HPDE6-E6E7 (cell line): ENCODE measurements around the gene MYH3.
"Not testable (repeated sequence)": the region's sequence is repeated elsewhere in the genome, so short reads cannot be mapped to it uniquely, and the experiment has no call there.

Experiments
- DNase-seq: peaks from one replicate; pipeline ENCODE4 v3.0.0; 2011; ENCODE audit warnings: missing footprints; ENCODE audit errors: extremely low spot score

Gene MYH3

GRCh38 chr17:10657148-10657547, at the start of gene MYH3:
TSS of gene MYH3 (minus strand) at chr17:10657309. CDS start at chr17:10655064, 2,245 bp downstream.
- no peak for DNase-seq

- no peak for DNase-seq
These were observed 48.6 kb upstream of the MYH3 start for GRCh38 chr17:10705727-10706126.

DNA sequence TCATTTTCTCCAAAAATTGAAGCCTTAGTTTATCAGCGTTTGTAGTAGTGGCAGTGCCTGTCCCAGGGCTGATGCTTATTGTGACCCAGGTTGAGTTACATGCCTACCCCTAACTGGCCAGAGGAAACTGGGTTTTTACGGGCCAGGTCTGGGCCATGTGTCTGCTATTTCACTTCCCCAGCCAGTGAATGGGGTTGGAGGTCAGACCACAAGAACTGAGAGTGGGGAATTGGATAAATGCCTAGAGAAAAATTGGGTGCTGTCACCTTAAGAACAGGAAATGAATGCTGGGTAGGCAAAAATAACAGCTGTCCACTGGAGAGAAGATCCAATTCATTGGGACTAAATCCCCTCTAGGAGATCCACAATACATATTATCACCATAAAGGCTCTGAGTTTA, 45.5 kb upstream of the MYH3 start:
- DNase-seq = no peak

- DNase-seq = no peak
These were observed 42.7 kb upstream of the MYH3 start for GRCh38 chr17:10699856-10700255.

DNA sequence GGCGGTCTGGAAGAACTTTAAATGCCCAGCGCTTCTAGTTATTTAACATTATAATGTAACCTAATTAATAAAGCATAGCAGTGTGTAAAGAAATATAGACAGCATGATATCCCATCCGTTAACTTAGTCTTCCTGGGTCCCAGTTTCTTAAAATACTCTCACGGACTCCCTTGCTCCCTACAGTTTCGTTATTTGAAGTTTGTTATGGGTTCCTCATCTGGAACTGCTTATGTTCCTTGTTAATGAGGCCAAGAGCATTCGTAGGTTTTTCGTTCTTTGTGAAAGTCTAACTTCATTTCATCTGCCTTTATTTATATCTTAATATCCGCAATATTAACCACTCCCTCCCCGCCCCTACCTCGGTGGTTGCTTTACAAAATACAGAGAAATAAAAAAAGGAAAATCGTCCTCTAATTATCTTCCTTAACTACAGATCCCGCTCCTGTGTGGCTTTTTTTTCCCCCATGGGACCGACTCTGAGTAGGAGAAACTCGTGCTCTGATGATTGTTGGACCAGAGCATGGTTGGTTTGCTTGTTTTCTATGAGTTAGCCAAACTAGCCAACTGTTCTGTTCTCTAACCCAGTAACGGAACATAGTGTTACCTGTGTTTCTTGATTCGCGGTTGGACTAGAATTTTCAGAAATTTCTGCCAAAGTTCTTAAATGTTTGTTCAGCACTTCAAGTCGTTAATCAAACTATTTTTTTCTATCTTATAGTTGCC, 41.1 kb upstream of the MYH3 start:
- DNase-seq = no peak

- DNase-seq = peak; percentile 79
These were observed 40.3 kb upstream of the MYH3 start, which contains the start of the genes ADPRM and SCO1 for GRCh38 chr17:10697092-10698081. TSS of gene ADPRM (plus strand) at chr17:10697594. CDS start at chr17:10704927, 7,333 bp downstream. TSS of gene SCO1 (minus strand) at chr17:10697533. CDS start at chr17:10697507, 26 bp downstream.

GRCh38 chr17:10695875-10696407, 38.8 kb upstream of the MYH3 start:
- DNase-seq = not testable (repeated sequence)

- DNase-seq = no peak
These were observed 30.4 kb upstream of the MYH3 start for GRCh38 chr17:10687499-10687898.

DNA sequence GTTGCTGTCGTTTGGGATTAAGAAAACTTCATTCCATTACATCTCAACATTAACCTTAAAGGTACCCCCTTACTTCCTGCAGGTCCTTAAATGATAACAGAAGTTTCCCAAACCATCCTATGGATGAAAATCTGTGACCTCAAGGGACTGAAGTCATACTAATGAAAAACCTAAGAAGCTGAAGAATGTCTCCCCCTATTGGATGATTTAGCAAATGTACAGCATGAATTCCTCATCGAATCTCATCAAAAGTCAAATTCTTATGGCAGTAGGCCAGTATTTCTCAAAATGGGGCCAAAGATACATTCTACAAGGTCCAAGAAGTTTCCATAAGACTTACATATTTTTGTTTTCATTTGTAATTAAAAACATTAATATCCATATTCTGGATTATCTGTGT, 26.7 kb upstream of the MYH3 start:
- no peak for DNase-seq

DNA sequence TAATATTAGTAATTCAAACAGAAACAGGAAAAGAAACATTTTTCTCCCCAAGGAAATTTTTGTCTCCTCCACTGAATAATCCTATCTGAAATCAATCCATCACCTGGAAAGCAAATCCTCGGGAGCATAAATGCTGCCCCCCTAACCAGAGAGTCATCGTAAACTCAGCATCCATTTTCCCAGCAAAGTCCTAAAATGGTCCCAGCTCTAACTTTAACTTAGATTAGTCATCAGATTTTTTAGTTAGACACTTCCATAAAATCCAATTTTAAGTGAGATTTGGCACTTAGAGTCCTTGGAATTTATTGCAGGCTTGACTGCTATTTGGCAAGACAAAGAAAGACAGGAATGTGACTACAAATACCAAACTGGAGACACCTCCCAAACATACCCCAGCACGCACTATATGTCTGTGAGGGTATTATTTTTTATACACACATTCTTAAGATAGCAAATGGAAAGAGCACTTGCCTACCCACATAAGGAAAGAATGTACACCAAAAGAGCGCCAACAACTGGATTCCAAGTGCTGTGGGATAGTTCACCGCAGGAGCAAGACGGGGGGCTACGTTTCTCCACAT, 24.8 kb upstream of the MYH3 start:
- DNase-seq = no peak

DNA sequence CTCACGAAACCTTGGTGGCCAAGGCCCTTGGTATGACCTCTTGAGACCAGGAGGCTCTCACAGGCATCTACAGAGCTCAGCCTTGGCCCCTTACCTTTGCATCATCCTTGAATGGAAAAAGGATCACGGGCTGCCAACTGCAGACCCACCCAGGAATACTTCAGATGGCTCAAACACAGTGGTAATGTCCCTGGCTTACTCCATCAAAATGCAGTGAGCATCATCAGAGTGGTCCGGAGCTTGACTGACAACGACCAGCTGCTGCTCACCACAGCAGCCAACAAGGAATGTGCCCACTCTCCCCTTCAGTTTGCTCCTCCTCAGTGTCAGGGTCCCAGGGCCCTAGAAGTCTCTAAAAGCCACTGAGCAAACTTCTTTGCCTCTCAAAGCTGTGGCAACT, 17.6 kb upstream of the MYH3 start:
- no peak for DNase-seq

- no peak for DNase-seq
These were observed 16.2 kb upstream of the MYH3 start for GRCh38 chr17:10673312-10673711.

- DNase-seq = no peak
These were observed 11.7 kb upstream of the MYH3 start for GRCh38 chr17:10668775-10669174.

DNA sequence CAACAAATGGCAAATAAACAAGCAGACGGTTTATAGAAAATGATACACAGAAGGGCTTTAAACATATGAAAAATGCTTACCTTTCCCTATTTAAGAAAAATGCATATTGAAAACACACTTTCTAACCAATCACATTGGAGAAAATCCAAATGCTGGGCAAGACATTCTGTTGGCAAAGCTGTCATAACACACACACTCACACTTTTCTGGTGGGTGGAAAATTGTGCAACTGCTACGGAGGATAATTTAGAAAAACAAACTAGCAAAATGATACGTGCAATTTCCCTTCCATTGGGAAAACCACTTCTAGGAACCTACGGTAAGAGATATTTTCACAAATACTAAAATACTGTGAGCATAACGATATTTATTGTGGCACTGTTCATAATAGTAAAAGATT, 9.8 kb upstream of the MYH3 start:
- no peak for DNase-seq

- no peak for DNase-seq
These were observed 7.5 kb upstream of the MYH3 start for GRCh38 chr17:10664571-10664970.

GRCh38 chr17:10663231-10663630, 6.1 kb upstream of the MYH3 start:
- DNase-seq = no peak

GRCh38 chr17:10661437-10661836, 4.3 kb upstream of the MYH3 start:
- no peak for DNase-seq

DNA sequence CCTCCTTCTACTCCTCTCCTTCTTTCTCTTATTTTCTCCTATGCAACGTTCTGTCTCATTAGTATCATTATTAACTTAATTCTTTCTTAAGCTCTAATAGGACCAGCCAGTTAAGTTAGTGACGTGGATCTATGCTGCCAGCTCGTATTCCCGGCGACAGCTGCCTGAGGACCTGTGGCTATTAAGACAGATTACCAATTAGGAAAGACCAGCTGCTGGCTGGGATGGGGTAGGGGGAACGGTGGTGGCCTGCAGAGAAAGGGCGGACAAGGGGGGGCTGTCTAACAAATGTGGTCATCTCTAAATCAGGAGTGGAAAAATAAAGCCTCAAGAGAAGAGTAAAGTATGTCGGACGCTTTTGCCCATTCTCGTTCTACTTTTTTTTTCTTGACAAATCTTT, 770 bp upstream of the MYH3 start:
- DNase-seq = no peak

DNA sequence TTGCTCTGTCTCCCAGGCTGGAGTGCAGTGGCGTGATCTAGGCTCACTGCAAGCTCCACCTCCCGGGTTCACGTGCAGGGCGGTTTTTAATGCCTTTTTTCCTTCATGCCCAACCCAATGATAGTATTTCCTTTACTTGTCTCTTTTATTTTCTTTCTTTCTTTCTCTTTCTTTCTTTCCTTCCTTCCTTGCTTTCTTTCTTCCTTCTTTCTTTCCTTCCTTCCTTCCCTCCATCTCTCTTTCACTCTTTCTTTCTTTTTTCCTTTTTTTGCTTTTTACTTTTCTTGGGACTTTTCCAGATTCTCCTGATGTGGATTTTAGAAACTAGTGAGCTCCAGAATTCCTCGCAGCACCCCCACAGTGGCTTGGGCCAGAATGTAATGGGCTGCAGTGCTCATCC, 3.1 kb downstream of the MYH3 start:
- no peak for DNase-seq

- no peak for DNase-seq
These were observed 4.0 kb downstream of the MYH3 start for GRCh38 chr17:10652984-10653659.

GRCh38 chr17:10651927-10652326, 5.2 kb downstream of the MYH3 start:
- no peak for DNase-seq
